ENCODE measurements around the gene GDPD4. TPM values are rescaled to one million over a fixed set of nuclear protein-coding genes. Genes with fewer than 3 reads are reported as not detected.

The GDPD4 gene
- total and polyA plus RNA-seq, 2 of the 4 experiments (the other 2 are of a cell fraction) = not detected

DNA sequence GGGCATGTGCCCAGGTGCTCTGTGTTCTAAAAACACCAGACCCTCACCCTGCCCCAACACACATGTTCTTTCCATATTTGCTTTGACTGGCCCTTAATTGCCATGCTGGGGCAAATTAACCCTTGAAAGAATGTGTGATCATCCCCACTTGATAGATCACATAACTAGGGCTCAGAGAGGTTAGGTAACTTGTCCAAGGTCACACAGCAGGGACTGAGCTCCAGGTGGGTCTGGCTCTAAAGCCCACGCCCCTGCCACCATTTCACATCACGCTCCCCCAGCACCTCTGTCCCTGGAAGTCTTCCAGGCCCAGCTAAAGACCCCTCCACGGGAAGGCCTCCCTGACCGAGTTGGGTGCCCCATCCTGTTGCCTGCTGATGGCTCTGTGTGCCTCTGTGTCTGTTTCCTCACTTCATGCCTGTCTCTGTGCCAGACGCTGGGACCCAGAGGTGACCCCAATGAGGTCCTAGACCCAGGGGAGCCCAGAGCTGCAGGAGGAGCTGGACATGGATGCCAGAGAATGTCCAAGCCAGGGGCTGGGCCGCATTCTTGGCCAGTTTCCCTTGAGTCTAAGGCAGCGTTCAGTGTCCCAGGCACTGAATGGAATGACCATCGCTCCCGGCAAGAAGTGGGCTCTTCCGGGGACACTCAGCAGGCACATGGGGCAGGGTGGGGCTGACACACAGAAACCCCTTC is 93.7 kb downstream of the GDPD4 start:
- intact Hi-C loops (cut with micrococcal nuclease) (no loop called here), in situ Hi-C loops (cut with MboI; ENCODE audit: low sequenced_read_pairs) (no loop called here), dilution Hi-C loops (cut with HindIII; ENCODE audit: low sequenced_read_pairs, unreplicated experiment) (no loop called here)
- TF ChIP-seq RAD21 (IDR thresholded peaks at IDR 0.05; ENCODE audit: low read length) (no peak), NFE2L2 (IDR thresholded peaks at IDR 0.05; ENCODE audit: low read depth, low read length) (no peak)
- H3K9me3 ChIP-seq (ENCODE audit: control insufficient read depth, insufficient read depth, low read length) = no peaks in the 10 kb centered on the region
- no peak overlapping the region for H4K5ac ChIP-seq (ENCODE audit: low read depth, low read length)
- H3K9ac ChIP-seq (ENCODE audit: low read depth, low read length) = no peak overlapping the region
- H4K91ac ChIP-seq (ENCODE audit: insufficient read depth, low read depth, low read length) = no peak overlapping the region
- ChIA-PET POLR2A (ENCODE audit: unreplicated experiment) (no interaction called here), CTCF (no interaction called here)
- no peak overlapping the region for H3K4me3 ChIP-seq (ENCODE audit: insufficient read depth, low read depth, low read length)
- H2AK5ac ChIP-seq (ENCODE audit: low read depth, low read length) = no peak overlapping the region
- H2BK5ac ChIP-seq (ENCODE audit: low read depth, low read length, poor library complexity, severe bottlenecking) = no peak overlapping the region
- no peak overlapping the region for H2BK15ac ChIP-seq (ENCODE audit: low read depth, low read length)
- BruUV-seq (replicated peaks) = no TSS peak
- H3K18ac ChIP-seq (ENCODE audit: low read depth, low read length) = no peak overlapping the region
- no peak overlapping the region for H2BK20ac ChIP-seq (ENCODE audit: low read depth, low read length)
- ATAC-seq (ENCODE audit: low read depth) (no peak), DNase-seq (no peak)
- H3K14ac ChIP-seq (replicated peaks; ENCODE audit: low read depth, low read length) = no peak overlapping the region
- no peaks in the 10 kb centered on the region for H3K4me1 ChIP-seq (ENCODE audit: control insufficient read depth, insufficient read depth, low read length)
- 60% methylated on average over 9 of the region's 10 CpGs; no CpG with 5 or more reads in 1 of the 2 experiments for WGBS, 2 experiments (ENCODE audit: extremely low coverage in 2 of 2, insufficient read length in 1 of 2)
- H3K27me3 ChIP-seq (ENCODE audit: control insufficient read depth, insufficient read depth, low read length) = peaks cover 13% of the 10 kb centered on the region
- no peak overlapping the region for H2BK120ac ChIP-seq (ENCODE audit: low read depth, low read length)
- no peaks in the 10 kb centered on the region for H3K79me1 ChIP-seq (ENCODE audit: low read depth in 1 of 2, low read length in 2 of 2)
- H3K4ac ChIP-seq (ENCODE audit: low read depth, low read length) = no peak overlapping the region
- no peak overlapping the region for H4K8ac ChIP-seq (ENCODE audit: low read depth in 2 of 2, low read length in 2 of 2)
- H2AK9ac ChIP-seq (replicated peaks; ENCODE audit: low read depth, low read length, poor library complexity) = no peak overlapping the region
- H4K20me1 ChIP-seq (ENCODE audit: insufficient read depth, low read length) = no peaks in the 10 kb centered on the region
- H3K23ac ChIP-seq (ENCODE audit: low read depth, low read length) = no peak overlapping the region
- H3K27ac ChIP-seq (ENCODE audit: insufficient read depth, low read length) = no peak overlapping the region
- no peaks in the 10 kb centered on the region for H3K36me3 ChIP-seq (ENCODE audit: control insufficient read depth, insufficient read depth, low read length)
- no peak overlapping the region for H3K56ac ChIP-seq (ENCODE audit: extremely low read depth, insufficient read depth, low read length)
- peak overlapping the region; percentile 51 for H2AFZ ChIP-seq (replicated peaks; ENCODE audit: low read length, poor library complexity)
- no peak overlapping the region for H3K4me2 ChIP-seq (ENCODE audit: low read depth, low read length)
- H3K9me1 ChIP-seq (ENCODE audit: insufficient read depth, low read length) = no peaks in the 10 kb centered on the region
